ENCODE data around the gene PPP2R5E. TPM values are rescaled to one million over a fixed set of nuclear protein-coding genes. Genes with fewer than 3 reads are reported as not detected.

The PPP2R5E gene
- total RNA-seq, 1 donor from 2014 or later, result 22.3 TPM

DNA sequence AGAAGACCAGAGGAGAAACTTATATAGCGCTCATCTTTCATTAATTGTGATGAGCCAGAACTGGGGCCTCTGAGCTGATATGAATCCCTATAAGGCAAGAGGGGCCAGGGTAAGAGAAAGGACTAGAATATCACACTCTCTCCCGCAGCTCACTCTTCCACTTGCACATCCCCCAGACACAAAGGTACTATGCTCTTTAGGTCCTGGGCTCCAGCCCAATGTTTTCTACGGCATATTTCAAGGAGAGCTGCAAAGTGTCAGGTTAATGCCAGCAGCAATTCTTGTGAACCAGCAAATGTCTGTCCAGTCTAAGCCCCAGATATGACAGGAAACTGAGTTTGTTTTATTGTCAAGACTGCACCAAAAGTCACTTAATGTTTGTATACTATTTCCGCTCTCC lies 29.4 kb downstream of the PPP2R5E start:
- Histone ChIP-seq H3K36me3 (ENCODE audit: control insufficient read depth, insufficient read depth, low read length) (no peaks in the 10 kb centered on the region), H3K27me3 (ENCODE audit: control insufficient read depth, insufficient read depth, low read length) (no peaks in the 10 kb centered on the region), H3K4me3 (ENCODE audit: low read depth, low read length) (no peak overlapping the region)
- no peak for TF ChIP-seq CTCF (IDR thresholded peaks at IDR 0.05; ENCODE audit: insufficient read depth, low read length, poor library complexity, severe bottlenecking)
- DNase-seq (ENCODE audit: low read depth), result no peak

GRCh38 chr14:63512861-63513260 lies 30.3 kb downstream of the PPP2R5E start:
- Histone ChIP-seq H3K4me3 (ENCODE audit: low read depth, low read length) (no peak overlapping the region), H3K36me3 (ENCODE audit: control insufficient read depth, insufficient read depth, low read length) (no peaks in the 10 kb centered on the region), H3K27me3 (ENCODE audit: control insufficient read depth, insufficient read depth, low read length) (no peaks in the 10 kb centered on the region)
- no peak for DNase-seq (ENCODE audit: low read depth)
- TF ChIP-seq CTCF (IDR thresholded peaks at IDR 0.05; ENCODE audit: insufficient read depth, low read length, poor library complexity, severe bottlenecking), result no peak

GRCh38 chr14:63510538-63510937 lies 32.6 kb downstream of the PPP2R5E start:
- Histone ChIP-seq H3K27me3 (ENCODE audit: control insufficient read depth, insufficient read depth, low read length) (no peaks in the 10 kb centered on the region), H3K4me3 (ENCODE audit: low read depth, low read length) (no peak overlapping the region), H3K36me3 (ENCODE audit: control insufficient read depth, insufficient read depth, low read length) (no peaks in the 10 kb centered on the region)
- no peak for DNase-seq (ENCODE audit: low read depth)
- TF ChIP-seq CTCF (IDR thresholded peaks at IDR 0.05; ENCODE audit: insufficient read depth, low read length, poor library complexity, severe bottlenecking), result no peak

DNA sequence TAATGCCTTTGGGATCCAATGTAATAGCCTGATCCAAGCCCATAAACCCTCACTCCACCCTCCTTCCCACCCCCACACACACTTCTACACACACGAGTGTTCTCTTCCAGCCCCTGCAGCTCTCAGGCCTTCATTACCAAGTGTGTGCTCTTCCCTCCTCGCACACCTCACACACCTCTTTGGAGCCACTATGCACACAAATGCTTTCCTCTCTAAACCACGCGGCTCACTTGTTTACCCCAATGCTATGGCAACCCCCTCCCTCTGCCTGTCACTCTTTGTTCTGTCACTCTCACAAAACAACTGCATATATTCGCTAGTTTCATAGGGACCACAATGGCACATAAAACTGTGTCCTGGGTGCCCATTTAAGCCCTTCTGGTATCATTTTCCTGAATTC lies 35.1 kb downstream of the PPP2R5E start:
- Histone ChIP-seq H3K27me3 (ENCODE audit: control insufficient read depth, insufficient read depth, low read length) (no peaks in the 10 kb centered on the region), H3K4me3 (ENCODE audit: low read depth, low read length) (no peak overlapping the region), H3K36me3 (ENCODE audit: control insufficient read depth, insufficient read depth, low read length) (no peaks in the 10 kb centered on the region)
- TF ChIP-seq CTCF (IDR thresholded peaks at IDR 0.05; ENCODE audit: insufficient read depth, low read length, poor library complexity, severe bottlenecking), result no peak
- no peak for DNase-seq (ENCODE audit: low read depth)

DNA sequence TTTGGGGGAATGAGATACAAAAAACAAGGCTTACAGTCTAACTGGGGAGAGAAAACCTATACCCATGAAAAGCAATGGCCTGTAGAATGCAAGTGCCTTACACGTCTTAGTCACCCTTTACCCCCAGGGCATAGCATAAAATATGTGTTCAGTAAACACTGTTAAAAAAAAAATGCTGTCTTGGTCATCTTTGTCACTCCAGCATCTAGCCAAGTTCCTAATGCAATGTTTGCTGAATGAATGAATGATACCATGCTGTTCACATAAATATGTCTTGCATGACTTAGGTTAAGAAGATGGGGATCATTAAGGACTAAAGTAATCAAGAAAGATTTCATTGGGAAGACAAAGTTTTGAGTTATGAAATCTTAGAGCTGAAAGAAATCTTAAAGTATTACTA lies 38.5 kb downstream of the PPP2R5E start:
- no peaks in the 10 kb centered on the region for H3K27me3 ChIP-seq (ENCODE audit: control insufficient read depth, insufficient read depth, low read length)
- no peak for TF ChIP-seq CTCF (IDR thresholded peaks at IDR 0.05; ENCODE audit: insufficient read depth, low read length, poor library complexity, severe bottlenecking)
- no peaks in the 10 kb centered on the region for H3K36me3 ChIP-seq (ENCODE audit: control insufficient read depth, insufficient read depth, low read length)
- DNase-seq (ENCODE audit: low read depth), result no peak
- H3K4me3 ChIP-seq (ENCODE audit: low read depth, low read length), result no peak overlapping the region

- H3K4me3 ChIP-seq (ENCODE audit: low read depth, low read length), result no peak overlapping the region
- no peaks in the 10 kb centered on the region for H3K36me3 ChIP-seq (ENCODE audit: control insufficient read depth, insufficient read depth, low read length)
- TF ChIP-seq CTCF (IDR thresholded peaks at IDR 0.05; ENCODE audit: insufficient read depth, low read length, poor library complexity, severe bottlenecking), result no peak
- no peaks in the 10 kb centered on the region for H3K27me3 ChIP-seq (ENCODE audit: control insufficient read depth, insufficient read depth, low read length)
- no peak for DNase-seq (ENCODE audit: low read depth)
Observed at GRCh38 chr14:63501429-63501828, 41.7 kb downstream of the PPP2R5E start.

Data from kidney epithelial cell (primary cell).